HEK293 (cell line): ENCODE measurements around the gene BIN1.

Experiments
- CTCF ChIA-PET: fragments of 350-600 bp; formaldehyde crosslinking; extraction: SDS; loops from one replicate; lab custom pipeline; 2021; ENCODE audit warnings: antibody characterized with exemption; lab: Yijun Ruan, JAX
- POLR2A ChIA-PET: fragments of 300-600 bp; formaldehyde crosslinking; extraction: SDS; loops from one replicate; lab custom pipeline; 2020; ENCODE audit warnings: antibody characterized with exemption, inconsistent platforms; lab: Yijun Ruan, JAX
- H3K27ac ChIP-seq: fragments of 200-500 bp; sonication (Bioruptor generic); 2 replicates; pipeline ENCODE4 v1.5.1; 2014; ENCODE audit warnings: low read depth, low read length, control low read depth, inconsistent platforms; ENCODE audit errors: extremely low read depth
- H3K36me3 ChIP-seq, 2 experiments: fragments of 200-500 bp in 1 of 2; sonication (Bioruptor generic) in 1 of 2; 1 replicate in 1 of 2; 2 replicates in 1 of 2; pipeline ENCODE4 v1.5.1; 2014 to 2017; ENCODE audit warnings: inconsistent platforms in 2 of 2, low read length in 2 of 2; ENCODE audit not compliant: control insufficient read depth in 2 of 2, insufficient read depth in 1 of 2
- H3K4me1 ChIP-seq: fragments of 200-500 bp; sonication (Bioruptor generic); 2 replicates; pipeline ENCODE4 v1.5.1; 2014; ENCODE audit warnings: mild to moderate bottlenecking, low read length, inconsistent platforms; ENCODE audit not compliant: control insufficient read depth, insufficient read depth
- H3K4me3 ChIP-seq: 2 replicates; pipeline ENCODE4 v1.5.1; 2011; ENCODE audit warnings: low read depth, mild to moderate bottlenecking, control low read depth, low read length, moderate library complexity
- H3K9me3 ChIP-seq: fragments of 200-500 bp; sonication (Bioruptor generic); 2 replicates; pipeline ENCODE4 v1.5.1; 2014; ENCODE audit warnings: low read depth, low read length, inconsistent platforms; ENCODE audit not compliant: control insufficient read depth, insufficient read depth
- KLF1 ChIP-seq: fragments of 450-650 bp; formaldehyde crosslinking; IDR thresholded peaks from 2 replicates; pipeline ENCODE4 v1.5.1; 2016; ENCODE audit warnings: missing biosample characterization, missing genetic modification characterization
- SALL2 ChIP-seq: fragments of 450-650 bp; formaldehyde crosslinking; IDR thresholded peaks from 2 replicates; pipeline ENCODE4 v1.5.0; 2017; ENCODE audit warnings: missing biosample characterization, mild to moderate bottlenecking, missing genetic modification characterization, borderline replicate concordance
- WT1 ChIP-seq: fragments of 450-650 bp; formaldehyde crosslinking; IDR thresholded peaks from 2 replicates; pipeline ENCODE4 v1.5.1; 2016; ENCODE audit warnings: missing biosample characterization, missing genetic modification characterization
- ZBTB21 ChIP-seq: fragments of 450-650 bp; formaldehyde crosslinking; IDR thresholded peaks from 2 replicates; pipeline ENCODE4 v1.5.1; 2017; ENCODE audit warnings: missing biosample characterization, missing genetic modification characterization
- ZBTB44 ChIP-seq: fragments of 450-650 bp; IDR thresholded peaks from 2 replicates; pipeline ENCODE4 v1.5.1; 2018; ENCODE audit warnings: missing biosample characterization, mild to moderate bottlenecking, missing genetic modification characterization
- ZBTB48 ChIP-seq: fragments of 450-650 bp; formaldehyde crosslinking; IDR thresholded peaks from 2 replicates; pipeline ENCODE4 v1.5.1; 2016; ENCODE audit warnings: missing biosample characterization, missing genetic modification characterization
- ZBTB8A ChIP-seq: fragments of 450-650 bp; formaldehyde crosslinking; IDR thresholded peaks from 2 replicates; pipeline ENCODE4 v1.5.1; 2016; ENCODE audit warnings: missing biosample characterization, missing genetic modification characterization
- ZFP41 ChIP-seq: fragments of 450-650 bp; formaldehyde crosslinking; IDR thresholded peaks from 2 replicates; pipeline ENCODE4 v1.5.1; 2016; ENCODE audit warnings: missing biosample characterization, missing genetic modification characterization, borderline replicate concordance
- ZFP69B ChIP-seq: fragments of 450-650 bp; formaldehyde crosslinking; IDR thresholded peaks from 2 replicates; pipeline ENCODE4 v1.5.1; 2016; ENCODE audit warnings: missing biosample characterization, missing genetic modification characterization
- ZNF184 ChIP-seq: fragments of 450-650 bp; IDR thresholded peaks from 2 replicates; pipeline ENCODE4 v1.5.1; 2018; ENCODE audit warnings: missing biosample characterization, mild to moderate bottlenecking, missing genetic modification characterization
- ZNF211 ChIP-seq: fragments of 450-650 bp; formaldehyde crosslinking; IDR thresholded peaks from 2 replicates; pipeline ENCODE4 v1.5.1; 2016; ENCODE audit warnings: low read depth, missing biosample characterization, missing genetic modification characterization
- ZNF221 ChIP-seq: fragments of 450-650 bp; formaldehyde crosslinking; IDR thresholded peaks from 2 replicates; pipeline ENCODE4 v1.5.1; 2017; ENCODE audit warnings: missing biosample characterization, missing genetic modification characterization, borderline replicate concordance
- ZNF335 ChIP-seq: fragments of 450-650 bp; formaldehyde crosslinking; conservative IDR thresholded peaks from 2 replicates; pipeline ENCODE4 v1.5.1; 2016; ENCODE audit warnings: missing biosample characterization, missing genetic modification characterization
- ZNF600 ChIP-seq: fragments of 450-650 bp; formaldehyde crosslinking; IDR thresholded peaks from 2 replicates; pipeline ENCODE4 v1.5.1; 2016; ENCODE audit warnings: missing biosample characterization, missing genetic modification characterization
- ZNF692 ChIP-seq: fragments of 450-650 bp; formaldehyde crosslinking; IDR thresholded peaks from 2 replicates; pipeline ENCODE4 v1.5.1; 2016; ENCODE audit warnings: missing biosample characterization, missing genetic modification characterization
- ZNF747 ChIP-seq: fragments of 450-650 bp; formaldehyde crosslinking; IDR thresholded peaks from 2 replicates; pipeline ENCODE4 v1.5.1; 2016; ENCODE audit warnings: missing biosample characterization, missing genetic modification characterization
- ZNF776 ChIP-seq: fragments of 450-650 bp; formaldehyde crosslinking; IDR thresholded peaks from 2 replicates; pipeline ENCODE4 v1.5.0; 2017; ENCODE audit warnings: missing biosample characterization, missing genetic modification characterization, borderline replicate concordance
- ZNF837 ChIP-seq: fragments of 450-650 bp; formaldehyde crosslinking; IDR thresholded peaks from 2 replicates; pipeline ENCODE4 v1.5.1; 2016; ENCODE audit warnings: missing biosample characterization, missing genetic modification characterization
- ZNF843 ChIP-seq: fragments of 450-650 bp; formaldehyde crosslinking; IDR thresholded peaks from 2 replicates; pipeline ENCODE4 v1.5.1; 2016; ENCODE audit warnings: missing biosample characterization, missing genetic modification characterization
- ZSCAN4 ChIP-seq: fragments of 450-650 bp; formaldehyde crosslinking; IDR thresholded peaks from 2 replicates; pipeline ENCODE4 v1.5.1; 2017; ENCODE audit warnings: missing biosample characterization, missing genetic modification characterization
- ZSCAN5A ChIP-seq: fragments of 450-650 bp; formaldehyde crosslinking; IDR thresholded peaks from 2 replicates; pipeline ENCODE4 v1.5.1; 2016; ENCODE audit warnings: missing biosample characterization, missing genetic modification characterization

The BIN1 gene

GRCh38 chr2:127134833-127135830, 28.2 kb upstream of the BIN1 start:
- CTCF ChIA-PET, result no interaction called here
- H3K36me3 ChIP-seq, result no peaks in the 10 kb centered on the region
- TF ChIP-seq ZNF837, result no peak
- no peak for TF ChIP-seq ZFP41 (tag by site-specific recombination)
- TF ChIP-seq ZFP69B (tag by site-specific recombination), result no peak
- no peak for TF ChIP-seq ZNF211 (tag by site-specific recombination)
- no peak for TF ChIP-seq ZSCAN5A (tag by site-specific recombination)
- TF ChIP-seq SALL2 (tag by site-specific recombination), result no peak
- TF ChIP-seq ZBTB21 (tag by site-specific recombination), result no peak

GRCh38 chr2:127134235-127134634, 27.3 kb upstream of the BIN1 start:
- no peaks in the 10 kb centered on the region for H3K9me3 ChIP-seq
- H3K27ac ChIP-seq, result no peak overlapping the region
- no peaks in the 10 kb centered on the region for H3K4me1 ChIP-seq
- ChIA-PET CTCF (interaction anchor here (1.4 kb wide), 1 partner anchor 9 kb away, joined by 3 read pairs; no protein-coding TSS in a partner anchor), POLR2A (interaction anchor here (0.6 kb wide), 1 partner anchor 64 kb away, joined by 4 read pairs; no protein-coding TSS in a partner anchor)
- H3K4me3 ChIP-seq, result no peak overlapping the region
- H3K36me3 ChIP-seq, result no peaks in the 10 kb centered on the region
- no peak for TF ChIP-seq ZFP41 (tag by site-specific recombination)
- no peak for TF ChIP-seq ZNF776 (tag by site-specific recombination)
- TF ChIP-seq ZBTB44 (tag by site-specific recombination), result no peak
- no peak for TF ChIP-seq ZSCAN4 (tag by site-specific recombination)
- TF ChIP-seq ZBTB8A, result no peak
- TF ChIP-seq ZNF600, result no peak
- TF ChIP-seq WT1 (tag by site-specific recombination), result no peak
- TF ChIP-seq ZNF843, result no peak
- no peak for TF ChIP-seq ZNF692
- TF ChIP-seq ZNF747 (tag by site-specific recombination), result no peak
- no peak for TF ChIP-seq KLF1 (tag by site-specific recombination)
- TF ChIP-seq ZBTB48 (tag by site-specific recombination), result no peak
- no peak for TF ChIP-seq ZNF221 (tag by site-specific recombination)
- no peak for TF ChIP-seq ZNF335 (tag by site-specific recombination)
- no peak for TF ChIP-seq ZNF184 (tag by site-specific recombination)

More at GRCh38 chr2:127134833-127135830, 28.2 kb upstream of the BIN1 start:
- Histone ChIP-seq H3K4me1 (no peaks in the 10 kb centered on the region), H3K27ac (no peak overlapping the region), H3K4me3 (no peak overlapping the region), H3K9me3 (no peaks in the 10 kb centered on the region)
- POLR2A ChIA-PET, result no interaction called here
